COLO668 (cell line): ENCODE data around the gene BCKDK.
"Not testable (repeated sequence)": the region's sequence is repeated elsewhere in the genome, so short reads cannot be mapped to it uniquely, and the experiment has no call there.

Experiments used
- DNase-seq: peaks from one replicate; lab custom pipeline; 2025; ENCODE audit not compliant: unreplicated experiment; lab: John Stamatoyannopoulos, UW

Gene BCKDK

GRCh38 chr16:31120129-31120528 is 11.9 kb downstream of the BCKDK start:
- DNase-seq, result no peak

DNA sequence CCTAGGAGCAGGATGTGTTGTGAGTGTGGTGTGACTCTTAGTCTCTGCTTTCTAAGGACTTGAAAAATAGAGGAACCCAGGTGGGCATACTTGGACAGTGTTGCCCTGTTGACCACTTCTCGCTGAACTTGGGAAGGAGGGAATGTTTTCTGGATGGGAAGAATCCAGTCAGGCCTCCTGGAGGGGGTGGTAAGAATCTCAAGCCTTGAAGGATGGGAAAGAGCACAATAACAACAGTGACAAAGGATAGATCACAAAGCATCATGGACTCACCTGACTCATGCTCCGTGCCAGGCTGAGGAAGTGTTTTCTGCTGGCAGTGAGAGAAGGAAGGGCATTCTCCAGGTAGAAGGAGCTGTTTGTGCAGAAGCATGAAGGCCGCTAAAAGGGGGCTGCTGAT is 17.7 kb downstream of the BCKDK start:
- DNase-seq, result no peak

- DNase-seq, result no peak
These were observed 19.0 kb downstream of the BCKDK start for GRCh38 chr16:31127182-31127581.

DNA sequence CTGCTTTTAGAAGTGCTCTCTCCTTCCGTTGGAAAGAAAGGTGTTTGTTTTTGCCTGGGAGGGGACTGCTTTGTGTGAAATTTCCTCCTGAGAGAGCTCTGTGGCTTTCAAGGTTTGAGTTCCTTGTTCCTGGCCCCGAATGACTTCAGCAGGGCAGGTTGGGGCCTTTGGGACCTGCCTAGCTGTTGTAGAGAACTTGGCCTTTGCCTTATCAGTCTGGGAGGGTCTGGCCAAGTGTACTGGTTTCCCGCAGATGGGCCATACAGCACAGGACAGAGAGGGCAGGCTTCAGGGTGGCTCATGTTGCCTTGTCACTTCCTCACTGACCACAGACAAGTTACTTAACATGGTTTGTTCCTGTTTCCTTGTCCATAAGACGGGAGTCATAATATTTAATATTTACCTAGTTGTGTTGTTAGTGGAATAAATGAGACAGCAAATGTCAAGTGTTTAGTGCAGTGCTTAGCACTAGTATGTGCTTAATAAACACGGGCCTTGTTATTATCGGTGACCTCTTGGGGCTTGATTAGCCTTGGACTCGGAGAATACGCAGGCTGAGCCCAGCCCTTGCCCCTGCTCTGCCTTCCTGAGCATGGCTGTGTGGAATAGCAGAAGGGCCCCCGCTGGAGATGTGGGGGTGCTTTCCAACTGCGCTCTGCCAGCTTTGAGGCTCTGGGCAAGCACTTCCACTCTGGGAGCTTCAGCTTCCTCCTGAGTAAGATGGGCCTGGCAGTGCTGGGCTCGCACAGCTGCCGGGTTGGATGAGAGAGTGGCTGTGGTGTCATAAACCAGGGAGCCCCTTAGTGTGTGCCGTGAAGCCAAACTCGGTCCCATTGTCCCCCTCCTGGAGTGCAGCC is 20.8 kb downstream of the BCKDK start:
- no peak for DNase-seq

DNA sequence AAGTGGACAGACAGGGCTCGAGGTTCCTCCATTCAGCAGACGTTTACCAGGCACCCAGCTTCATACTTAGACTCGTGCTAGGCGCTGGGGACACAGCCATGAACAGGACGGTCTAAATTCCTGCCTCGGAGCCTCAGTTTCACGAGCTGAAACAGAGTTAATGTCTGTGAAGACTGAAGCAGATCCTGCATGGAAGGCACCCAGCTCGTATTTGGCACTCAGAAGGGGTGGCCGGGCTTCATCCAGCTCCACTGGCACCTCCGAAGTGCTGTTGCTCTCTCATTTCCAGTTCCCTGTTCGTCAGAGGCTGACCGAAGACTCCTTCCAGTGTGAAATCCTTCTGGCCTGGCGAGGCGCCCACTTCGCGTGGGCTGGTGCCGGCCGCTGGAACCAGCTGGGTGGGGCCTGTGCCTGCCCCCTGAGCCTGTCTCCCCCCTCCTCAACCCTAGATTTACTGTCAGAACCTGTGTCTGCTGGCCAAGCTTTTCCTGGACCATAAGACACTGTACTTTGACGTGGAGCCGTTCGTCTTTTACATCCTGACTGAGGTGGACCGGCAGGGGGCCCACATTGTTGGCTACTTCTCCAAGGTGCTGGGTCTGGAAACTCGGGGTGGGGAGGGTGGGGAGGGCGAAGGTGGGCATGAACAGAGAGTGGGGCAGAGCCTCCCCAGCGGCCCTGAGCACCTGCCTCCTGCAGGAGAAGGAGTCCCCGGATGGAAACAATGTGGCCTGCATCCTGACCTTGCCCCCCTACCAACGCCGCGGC is 21.6 kb downstream of the BCKDK start:
- no peak for DNase-seq

GRCh38 chr16:31130336-31130891 is 22.2 kb downstream of the BCKDK start:
- no peak for DNase-seq

DNA sequence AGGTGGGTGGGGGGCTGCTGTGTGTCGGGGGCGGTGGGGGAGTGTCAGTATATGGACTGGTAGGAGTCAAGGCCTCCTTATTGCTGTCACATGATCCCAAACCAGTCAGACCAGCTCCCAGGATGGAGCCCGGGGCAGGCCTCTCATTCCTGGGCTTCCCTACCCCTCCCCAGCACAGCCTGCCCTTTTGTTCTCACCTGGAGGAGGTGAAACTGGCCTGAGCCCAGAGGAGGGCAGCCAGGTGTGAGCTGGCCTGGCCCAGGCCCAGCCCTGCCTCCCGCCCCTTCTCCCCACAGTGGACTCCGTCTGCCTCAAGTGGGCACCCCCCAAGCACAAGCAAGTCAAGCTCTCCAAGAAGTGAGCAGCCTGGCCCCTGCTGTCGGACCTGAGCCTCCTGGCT is 22.7 kb downstream of the BCKDK start:
- DNase-seq, result peak; percentile 64

DNA sequence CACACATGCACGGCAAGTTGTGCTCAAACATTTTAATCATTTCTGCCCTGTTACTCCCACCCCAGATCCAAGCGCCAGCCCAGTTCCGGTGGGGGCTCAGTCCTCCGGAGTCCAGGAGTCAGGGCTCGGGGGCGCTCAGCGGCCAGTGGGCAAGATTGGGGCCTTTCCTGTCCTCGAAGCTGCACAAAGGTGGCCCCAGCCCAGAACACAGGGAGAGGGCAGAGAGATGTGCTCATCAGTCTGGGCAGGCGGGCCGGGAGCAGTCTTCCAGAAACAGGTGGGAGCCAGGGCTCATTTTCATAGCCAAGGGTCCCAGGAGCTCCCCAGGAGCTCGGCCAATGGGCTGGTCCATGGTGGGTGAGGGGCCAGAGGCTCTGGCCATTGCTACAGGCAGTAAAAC is 23.2 kb downstream of the BCKDK start:
- DNase-seq, result no peak

DNA sequence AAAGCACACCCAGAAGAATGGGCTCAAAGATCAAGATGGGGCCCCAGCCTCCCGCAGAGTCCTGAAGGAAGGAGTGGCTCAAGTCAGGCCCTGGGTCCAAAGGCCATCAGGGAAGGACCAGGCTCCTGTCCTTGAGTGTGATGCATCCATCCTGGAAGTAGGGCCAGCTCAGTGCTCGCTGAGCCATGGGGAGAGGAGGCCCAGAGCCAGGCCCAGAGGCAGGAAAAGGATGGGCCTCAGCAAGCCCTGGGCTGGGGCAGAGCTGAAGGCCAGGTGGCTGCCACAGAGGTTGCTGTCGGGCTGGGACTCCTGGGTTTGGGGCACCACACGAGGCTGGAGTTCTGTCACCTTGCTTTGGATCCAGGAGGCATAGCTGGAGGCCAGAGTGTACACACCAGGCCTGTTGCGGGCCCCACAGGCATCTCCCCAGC is 23.7 kb downstream of the BCKDK start:
- no peak for DNase-seq

DNA sequence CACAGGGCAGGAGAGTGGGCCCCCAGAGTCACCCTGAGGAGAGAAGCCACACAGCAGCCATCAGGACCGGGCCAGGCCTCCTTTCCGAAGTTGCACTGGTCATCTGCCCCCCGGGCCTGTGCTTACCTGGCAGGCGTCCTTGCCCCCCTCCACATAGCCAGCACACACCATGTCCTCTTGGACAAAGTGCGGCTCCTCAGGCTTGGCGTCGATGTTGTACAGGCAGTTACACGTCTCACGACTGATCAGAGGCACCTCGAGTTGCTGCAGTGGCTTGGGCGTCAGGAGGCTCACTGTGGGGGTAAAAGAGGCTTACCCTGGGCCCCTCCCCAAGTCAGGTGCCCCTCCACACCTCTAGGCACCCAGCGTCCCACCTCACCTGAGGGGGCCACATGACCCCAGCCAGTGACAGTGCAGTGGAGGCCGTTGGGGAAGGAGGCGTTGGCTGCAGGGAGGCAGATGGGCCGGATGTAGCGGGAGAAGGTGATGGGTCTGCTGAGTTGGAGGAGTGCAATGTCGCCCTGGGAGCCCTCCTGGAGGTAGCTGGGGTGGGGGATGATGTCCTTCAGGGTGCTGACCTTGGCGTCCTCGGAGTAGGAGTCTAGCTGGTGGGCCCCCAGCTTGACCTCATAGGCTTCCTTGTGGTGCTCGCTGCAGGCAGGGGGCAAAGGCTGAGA is 24.3 kb downstream of the BCKDK start:
- DNase-seq, result no peak

- DNase-seq, result no peak
These were observed 24.9 kb downstream of the BCKDK start for GRCh38 chr16:31133046-31133501.

GRCh38 chr16:31134091-31134571 is 25.9 kb downstream of the BCKDK start:
- no peak for DNase-seq

- peak; percentile 15 for DNase-seq
These were observed 26.7 kb downstream of the BCKDK start for GRCh38 chr16:31134625-31135534.

DNA sequence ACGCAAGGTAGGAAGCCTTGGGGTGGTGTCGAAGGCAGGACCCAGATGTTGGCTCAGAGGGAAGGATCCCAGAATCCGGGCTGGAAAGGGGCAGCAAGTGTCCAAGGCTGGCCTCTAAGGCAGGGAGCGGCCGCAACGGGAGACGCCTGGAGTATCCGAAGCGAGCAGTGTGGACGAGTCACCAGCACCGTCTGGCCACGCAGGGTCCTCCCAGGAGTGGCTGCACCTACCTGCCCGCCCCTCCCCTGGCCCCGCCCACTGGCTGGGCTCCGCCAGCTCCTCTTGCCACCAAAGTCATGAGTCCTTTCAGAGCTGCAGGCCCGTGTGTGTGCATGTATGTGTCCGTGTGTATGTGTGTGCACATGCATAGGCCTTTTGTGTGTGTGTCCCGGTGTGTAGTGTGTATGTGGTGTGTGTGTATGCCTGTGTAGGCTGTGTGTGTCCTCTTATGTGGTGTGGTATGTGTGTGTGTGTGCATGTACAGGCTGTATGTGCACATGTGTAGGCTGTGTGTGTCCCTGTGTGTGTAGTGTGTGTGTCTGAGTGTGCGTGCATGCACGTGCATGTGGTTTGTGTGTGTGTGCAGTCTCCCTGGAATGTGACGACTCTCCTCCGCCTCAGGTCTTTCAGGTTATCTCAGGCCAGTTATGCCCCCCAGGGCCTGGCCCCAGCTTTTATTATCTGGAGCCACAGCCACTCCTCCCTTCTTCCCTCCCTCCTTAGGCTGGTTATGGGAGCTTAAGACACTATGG is 27.5 kb downstream of the BCKDK start, which contains the start of gene PRSS8:
TSS of gene PRSS8 (minus strand) at position 193 of the 752 bp plus-strand sequence. CDS start 229 bp downstream, outside the sequence.
- peak; percentile 59 for DNase-seq

DNA sequence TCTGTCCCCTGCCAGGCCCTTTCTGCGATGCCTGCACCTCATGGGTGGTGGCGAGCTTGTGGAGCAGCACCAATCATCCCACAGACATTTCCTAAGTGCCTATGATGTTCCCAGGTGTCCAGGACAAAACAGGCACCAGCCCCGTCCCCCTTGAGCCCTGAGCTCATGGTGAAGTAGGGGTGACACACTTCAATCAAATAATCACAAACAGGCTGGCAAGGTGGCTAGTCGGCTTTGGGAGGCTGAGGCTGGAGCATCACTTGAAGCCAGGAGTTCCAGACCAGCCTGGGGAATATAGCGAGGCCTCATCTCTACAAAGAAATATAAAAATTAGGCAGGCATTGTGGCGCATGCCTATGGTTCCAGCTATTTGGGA is 28.1 kb downstream of the BCKDK start:
- no peak for DNase-seq

DNA sequence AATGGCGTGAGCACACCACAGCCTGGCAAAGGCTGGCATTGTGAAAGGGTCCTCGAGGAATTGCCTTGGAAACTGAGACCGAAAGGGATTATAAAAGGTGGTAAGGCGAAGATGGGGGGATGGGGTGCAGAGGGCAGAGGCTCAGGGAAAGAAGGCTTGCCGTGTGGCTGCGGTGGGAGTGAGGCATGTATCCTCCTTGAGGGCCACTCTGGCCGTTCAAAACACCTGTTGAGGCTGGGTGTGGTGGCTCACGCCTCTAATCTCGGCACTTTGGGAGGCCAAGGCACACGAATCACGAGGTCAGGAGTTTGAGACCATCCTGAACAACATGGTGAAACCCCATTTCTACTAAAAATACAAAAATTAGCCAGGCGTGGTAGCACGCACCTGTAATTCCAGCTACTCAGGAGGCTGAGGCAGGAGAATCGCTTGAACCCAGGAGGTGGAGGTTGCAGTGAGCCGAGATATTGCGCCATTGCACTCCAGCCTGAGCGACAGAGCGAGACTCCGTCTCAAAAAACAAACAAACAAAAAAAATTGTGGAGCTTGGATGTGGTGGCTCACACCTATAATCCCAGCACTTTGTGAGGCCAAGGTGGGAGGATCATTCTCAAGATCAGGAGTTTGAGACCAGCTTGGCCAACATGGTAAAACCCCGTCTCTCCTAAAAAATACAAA is 28.8 kb downstream of the BCKDK start:
- DNase-seq, result not testable (repeated sequence)

DNA sequence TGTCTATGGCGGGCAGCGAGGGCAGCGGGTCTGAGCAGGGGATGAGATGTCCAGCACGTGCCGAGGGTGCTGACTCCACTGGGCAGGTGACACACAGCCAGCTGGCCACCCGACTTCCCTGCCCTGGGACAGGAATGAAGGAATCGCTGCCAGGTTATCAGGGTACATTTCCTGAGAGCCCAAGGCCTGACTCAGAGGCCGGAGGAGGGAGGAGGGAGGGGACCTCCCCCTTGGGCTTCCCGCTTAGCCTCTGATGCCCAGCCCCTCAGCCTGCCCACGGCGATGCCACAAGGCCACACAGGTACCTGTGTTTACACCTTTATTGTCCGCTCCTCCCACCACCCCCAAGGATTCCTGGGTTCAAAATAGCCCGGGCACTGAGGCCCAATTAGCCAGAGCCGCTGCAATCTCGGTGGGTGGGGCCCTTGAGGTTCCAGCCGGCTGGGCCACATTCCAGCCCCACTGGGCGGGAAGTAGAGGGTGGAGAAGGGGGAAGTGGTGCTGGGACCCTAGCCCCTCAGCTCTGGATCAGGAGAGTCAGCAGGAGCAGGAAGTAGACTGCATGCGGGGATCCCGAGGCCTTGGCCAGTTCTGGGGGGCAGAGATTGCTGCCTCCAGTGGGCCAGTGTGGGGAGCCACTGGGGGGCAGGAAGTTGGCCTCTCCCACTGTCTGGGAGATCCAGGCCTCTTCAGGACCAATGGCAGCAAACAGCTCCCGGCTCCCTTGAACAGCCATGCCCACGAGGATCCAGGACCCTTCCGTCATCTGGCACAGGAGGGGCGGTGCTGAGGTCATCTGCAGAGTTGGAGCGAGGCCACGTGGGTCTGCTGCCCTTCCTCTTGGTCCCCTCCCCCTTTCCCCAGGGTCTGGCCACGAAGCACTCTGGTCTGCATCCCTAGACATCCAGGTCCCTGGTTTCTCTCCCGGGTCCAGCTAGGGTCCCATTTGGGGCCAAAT is 30.7 kb downstream of the BCKDK start:
- no peak for DNase-seq

DNA sequence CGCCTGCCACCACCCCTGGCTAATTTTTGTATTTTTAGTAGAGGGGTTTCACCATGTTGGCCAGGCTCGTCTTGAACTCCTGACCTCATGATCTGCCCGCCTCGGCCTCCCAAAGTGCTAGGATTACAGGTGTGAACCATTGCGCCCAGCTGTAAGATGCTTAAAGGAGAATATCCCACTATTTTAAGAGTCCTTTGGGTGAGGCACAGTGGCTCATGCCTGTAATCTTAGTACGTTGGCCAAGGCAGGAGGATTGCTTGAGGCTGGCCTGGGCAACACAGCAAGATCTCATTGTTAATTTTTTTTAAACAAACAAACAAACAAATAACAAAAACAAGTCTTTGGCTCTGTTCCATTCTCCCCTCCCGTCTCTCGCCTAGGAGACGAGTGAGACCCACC is 32.9 kb downstream of the BCKDK start:
- not testable (repeated sequence) for DNase-seq
